Motor neuron (in vitro differentiated cells): ENCODE results near the gene C19orf44. TPM values are rescaled to one million over a fixed set of nuclear protein-coding genes. Genes with fewer than 3 reads are reported as not detected.

Source experiments
- ATAC-seq, 8 experiments: fragments of 200-7000 bp; cut with Tn5 transposase; replicated peaks in 6 of 8; 2 replicates each; pipeline ENCODE4 v1.8.0; 2021; ENCODE audit warnings: mild to moderate bottlenecking in 8 of 8, moderate library complexity in 8 of 8
- H3K27ac ChIP-seq, 2 donors: fragments of 250-450 bp; sonication (Bioruptor Pico); 2 replicates each; pipeline ENCODE4 v1.9.0; 2021; ENCODE audit warnings: antibody characterized with exemption in 2 of 2, mild to moderate bottlenecking in 2 of 2, moderate library complexity in 1 of 2
- H3K4me1 ChIP-seq, 2 donors: fragments of 250-450 bp; sonication (Bioruptor Pico); replicated peaks in 1 of 2; 2 replicates each; pipeline ENCODE4 v1.6.1; 2021; ENCODE audit warnings: antibody characterized with exemption in 2 of 2, mild to moderate bottlenecking in 2 of 2, moderate library complexity in 1 of 2
- H3K4me3 ChIP-seq, 5 donors: fragments of 250-450 bp; sonication (Bioruptor Pico); 2 replicates each; pipeline ENCODE4 v1.9.0; 2021; ENCODE audit warnings: antibody characterized with exemption in 5 of 5, mild to moderate bottlenecking in 5 of 5, moderate library complexity in 4 of 5
- WGBS, 10 experiments: fragments of 450-650 bp; shearing (Covaris generic); methylation state at CpG; one replicate each; pipeline ENCODE4 v1.0.0; 2022; 5-methylcytosine and 5-hydroxymethylcytosine counted together
- in situ Hi-C, 9 experiments: fragments of 400-800 bp; cut with MboI; loops; one replicate each; pipeline ENCODE4 v1.15.0; 2021; ENCODE audit warnings: low sequenced_read_pairs in 9 of 9, low pct_unique_long_range_greater_than_20kb in 2 of 9; ENCODE audit not compliant: unreplicated experiment in 9 of 9
- total RNA-seq, 8 experiments: library from RNA; unstranded; fragments of 300-600 nt; gene quantifications; 2 replicates each; pipeline versions ENCODE4 v1.2.3 to v1.2.4, GENCODE V29; 2022

Gene C19orf44
- total RNA-seq, 8 experiments from 2014 or later: 2.7 to 17.2 (median 5.0) TPM

- in situ Hi-C loops: no loop called here
- no peak overlapping the region for H3K27ac ChIP-seq
- ATAC-seq: no peak
- 70 to 100% (median 100%) methylated on average over 1 to 4 of the region's 25 CpGs; no CpG with 5 or more reads in 7 of the 10 experiments for WGBS, 10 experiments
- no peak overlapping the region for H3K4me3 ChIP-seq
- H3K4me1 ChIP-seq: no peaks in the 10 kb centered on the region
Measured at GRCh38 chr19:16522559-16523377, 26.6 kb downstream of the C19orf44 start.

GRCh38 chr19:16524991-16525734, 29.0 kb downstream of the C19orf44 start:
- Histone ChIP-seq H3K4me3 (no peak overlapping the region), H3K27ac (no peak overlapping the region), H3K4me1 (no peaks in the 10 kb centered on the region)
- WGBS, 10 experiments: 60 to 86% methylated on average over 1 to 3 of the region's 54 CpGs; no CpG with 5 or more reads in 8 of the 10 experiments
- ATAC-seq: peak in 4 of 8 experiments; percentile 16 to 30 (median 22)
- in situ Hi-C loops: no loop called here

- no peak overlapping the region for H3K27ac ChIP-seq
- 97 to 100% (median 100%) methylated on average over 1 to 6 of the region's 29 CpGs; no CpG with 5 or more reads in 7 of the 10 experiments for WGBS, 10 experiments
- no peak overlapping the region for H3K4me3 ChIP-seq
- in situ Hi-C loops: no loop called here
- no peaks in the 10 kb centered on the region for H3K4me1 ChIP-seq
- ATAC-seq: peak in 3 of 8 experiments; percentile 3 to 14 (median 6)
Measured at GRCh38 chr19:16525751-16526481, 29.7 kb downstream of the C19orf44 start.

- in situ Hi-C loops: no loop called here
- Histone ChIP-seq H3K4me1 (no peaks in the 10 kb centered on the region), H3K27ac (no peak overlapping the region), H3K4me3 (no peak overlapping the region)
- ATAC-seq: no peak
- 50 to 100% (median 96%) methylated on average over 1 to 8 of the region's 14 CpGs; no CpG with 5 or more reads in 4 of the 10 experiments for whole genome bisulfite sequencing, 10 experiments
Measured at GRCh38 chr19:16527334-16527935, 31.2 kb downstream of the C19orf44 start.

- Histone ChIP-seq H3K4me1 (no peaks in the 10 kb centered on the region), H3K4me3 (no peak overlapping the region), H3K27ac (no peak overlapping the region)
- in situ Hi-C loops: no loop called here
- WGBS, 10 experiments: 92 to 100% (median 100%) methylated on average over 1 to 3 of the region's 12 CpGs; no CpG with 5 or more reads in 5 of the 10 experiments
- peak in 3 of 8 experiments; percentile 25 to 49 (median 41) for ATAC-seq
Measured at GRCh38 chr19:16527971-16528521, 31.9 kb downstream of the C19orf44 start.

- H3K4me3 ChIP-seq: no peak overlapping the region
- 75 to 100% (median 80%) methylated on average over 1 to 4 of the region's 25 CpGs; no CpG with 5 or more reads in 5 of the 10 experiments for WGBS, 10 experiments
- in situ Hi-C loops: no loop called here
- no peak for ATAC-seq
- no peak overlapping the region for H3K27ac ChIP-seq
- H3K4me1 ChIP-seq: no peaks in the 10 kb centered on the region
Measured at GRCh38 chr19:16529466-16530144, 33.4 kb downstream of the C19orf44 start.

- in situ Hi-C loops: no loop called here
- 77 to 100% (median 94%) methylated on average over 2 to 7 of the region's 43 CpGs; no CpG with 5 or more reads in 4 of the 10 experiments for WGBS, 10 experiments
- Histone ChIP-seq H3K4me1 (no peaks in the 10 kb centered on the region), H3K27ac (no peak overlapping the region), H3K4me3 (no peak overlapping the region)
- no peak for ATAC-seq
Measured at GRCh38 chr19:16530540-16531379, 34.6 kb downstream of the C19orf44 start.

- Histone ChIP-seq H3K4me3 (no peak overlapping the region), H3K4me1 (no peaks in the 10 kb centered on the region), H3K27ac (no peak overlapping the region)
- ATAC-seq: no peak
- in situ Hi-C loops: no loop called here
- WGBS, 10 experiments: 93% methylated on average over 7 of the region's 12 CpGs; no CpG with 5 or more reads in 9 of the 10 experiments
Measured at GRCh38 chr19:16531380-16531669, 35.1 kb downstream of the C19orf44 start.

GRCh38 chr19:16532440-16533234, 36.4 kb downstream of the C19orf44 start:
- H3K4me3 ChIP-seq: no peak overlapping the region
- peak in 1 of 8 experiments; percentile 8 for ATAC-seq
- 100% methylated on average over 10 of the region's 47 CpGs; no CpG with 5 or more reads in 9 of the 10 experiments for WGBS, 10 experiments
- no peak overlapping the region for H3K27ac ChIP-seq
- H3K4me1 ChIP-seq: no peaks in the 10 kb centered on the region
- in situ Hi-C loops: no loop called here

- no CpG with 5 or more reads among the region's 18 CpGs for WGBS, 10 experiments
- in situ Hi-C loops: no loop called here
- peak in 4 of 8 experiments; percentile 9 to 14 (median 14) for ATAC-seq
- Histone ChIP-seq H3K27ac (no peak overlapping the region), H3K4me3 (no peak overlapping the region), H3K4me1 (no peaks in the 10 kb centered on the region)
Measured at GRCh38 chr19:16535381-16535780, 39.2 kb downstream of the C19orf44 start.

GRCh38 chr19:16536130-16536529, 39.9 kb downstream of the C19orf44 start:
- 100% methylated on average over 1 to 3 of the region's 9 CpGs; no CpG with 5 or more reads in 6 of the 10 experiments for WGBS, 10 experiments
- Histone ChIP-seq H3K4me3 (no peak overlapping the region), H3K27ac (no peak overlapping the region), H3K4me1 (peaks cover 5 to 6% of the 10 kb centered on the region in 2 donors)
- peak in 4 of 8 experiments; percentile 5 to 8 (median 7) for ATAC-seq
- in situ Hi-C loops: no loop called here
